Nephron (organoid): ENCODE results near the gene KCNN3.
A peak's percentile ranks its signal among the peaks of the same experiment; 100 is the strongest.

Source experiments
- H3K27ac Mint-ChIP-seq, 3 experiments: 2 replicates each; pipeline ENCODE4 v1.8.0; 2020; ENCODE audit warnings: mixed read lengths in 3 of 3, mild to moderate bottlenecking in 2 of 3, moderate library complexity in 1 of 3
- H3K27me3 Mint-ChIP-seq: 2 replicates; pipeline ENCODE4 v1.8.0; 2021; ENCODE audit warnings: low read depth, mild to moderate bottlenecking, moderate library complexity, mixed read lengths
- H3K36me3 Mint-ChIP-seq: 2 replicates; pipeline ENCODE4 v1.8.0; 2020; ENCODE audit warnings: low read depth, mixed read lengths
- H3K4me1 Mint-ChIP-seq: 2 replicates; pipeline ENCODE4 v1.8.0; 2020; ENCODE audit warnings: mixed read lengths
- H3K4me3 Mint-ChIP-seq, 3 experiments: 2 replicates each; pipeline ENCODE4 v1.8.0; 2020; ENCODE audit warnings: mild to moderate bottlenecking in 3 of 3, mixed read lengths in 3 of 3, moderate library complexity in 2 of 3
- H3K9me3 Mint-ChIP-seq: 2 replicates; pipeline ENCODE4 v1.8.0; 2020; ENCODE audit warnings: mixed read lengths
- TF ChIP-seq, protein P1 (sequence below), 3 experiments: fragments of 200-600 bp; sonication (generic); IDR thresholded peaks; one replicate each; pipeline ENCODE4 v1.5.0; 2021; ENCODE audit warnings: antibody characterized with exemption in 3 of 3; ENCODE audit not compliant: unreplicated experiment in 3 of 3

KCNN3 gene

DNA sequence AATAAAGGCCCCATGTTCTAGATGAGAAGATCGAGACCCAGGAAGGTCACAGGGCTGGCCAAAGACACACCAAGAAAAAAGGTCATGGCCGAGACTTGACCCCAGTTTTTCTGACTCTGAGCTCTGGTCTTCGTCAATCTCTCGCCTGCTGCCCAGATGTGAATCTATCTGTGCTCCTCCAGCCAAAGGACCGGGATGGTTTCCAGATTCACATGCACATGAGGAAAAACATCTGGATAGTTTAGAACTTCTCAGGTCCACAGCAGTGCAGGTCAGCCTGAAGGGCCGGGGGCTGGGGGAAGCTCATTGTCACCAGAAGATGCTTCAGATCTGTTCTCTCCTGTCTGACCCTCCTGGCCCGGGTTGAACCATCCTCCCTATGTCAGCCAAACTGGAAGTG is 49.0 kb downstream of the KCNN3 start:
- peaks cover 9% of the 10 kb centered on the region for H3K27me3 Mint-ChIP-seq
- peak overlapping the region in 2 of 3 experiments; percentile 66 to 70 for H3K27ac Mint-ChIP-seq
- H3K4me3 Mint-ChIP-seq, result no peak overlapping the region
- TF ChIP-seq, protein P1, sequence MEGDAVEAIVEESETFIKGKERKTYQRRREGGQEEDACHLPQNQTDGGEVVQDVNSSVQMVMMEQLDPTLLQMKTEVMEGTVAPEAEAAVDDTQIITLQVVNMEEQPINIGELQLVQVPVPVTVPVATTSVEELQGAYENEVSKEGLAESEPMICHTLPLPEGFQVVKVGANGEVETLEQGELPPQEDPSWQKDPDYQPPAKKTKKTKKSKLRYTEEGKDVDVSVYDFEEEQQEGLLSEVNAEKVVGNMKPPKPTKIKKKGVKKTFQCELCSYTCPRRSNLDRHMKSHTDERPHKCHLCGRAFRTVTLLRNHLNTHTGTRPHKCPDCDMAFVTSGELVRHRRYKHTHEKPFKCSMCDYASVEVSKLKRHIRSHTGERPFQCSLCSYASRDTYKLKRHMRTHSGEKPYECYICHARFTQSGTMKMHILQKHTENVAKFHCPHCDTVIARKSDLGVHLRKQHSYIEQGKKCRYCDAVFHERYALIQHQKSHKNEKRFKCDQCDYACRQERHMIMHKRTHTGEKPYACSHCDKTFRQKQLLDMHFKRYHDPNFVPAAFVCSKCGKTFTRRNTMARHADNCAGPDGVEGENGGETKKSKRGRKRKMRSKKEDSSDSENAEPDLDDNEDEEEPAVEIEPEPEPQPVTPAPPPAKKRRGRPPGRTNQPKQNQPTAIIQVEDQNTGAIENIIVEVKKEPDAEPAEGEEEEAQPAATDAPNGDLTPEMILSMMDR (IDR thresholded peaks at IDR 0.05; ENCODE audit: unreplicated experiment in 3 of 3), result no peak
- H3K9me3 Mint-ChIP-seq, result peaks cover 2% of the 10 kb centered on the region
- H3K4me1 Mint-ChIP-seq, result peaks cover 71% of the 10 kb centered on the region
- no peaks in the 10 kb centered on the region for H3K36me3 Mint-ChIP-seq

DNA sequence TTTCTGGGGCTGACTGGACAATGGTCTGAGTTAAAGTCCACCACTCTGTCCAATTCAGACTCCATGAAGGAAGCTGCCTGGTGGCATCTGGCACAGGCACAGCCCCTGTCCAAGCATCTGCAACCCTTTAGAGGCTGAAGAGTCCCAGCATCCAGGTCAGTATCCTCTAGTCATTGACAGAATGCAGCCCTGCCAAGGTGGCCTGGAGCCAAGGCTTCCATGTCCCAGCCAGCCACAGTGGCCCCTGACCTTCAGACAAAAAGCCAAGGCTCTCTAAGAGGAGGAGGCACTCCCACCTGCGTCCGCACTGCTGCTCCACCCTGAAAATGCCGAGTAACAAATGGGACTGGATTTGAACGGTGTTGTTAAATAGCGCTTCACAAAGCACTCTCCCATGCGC is 49.4 kb downstream of the KCNN3 start:
- H3K36me3 Mint-ChIP-seq, result no peaks in the 10 kb centered on the region
- no peak overlapping the region for H3K4me3 Mint-ChIP-seq
- peaks cover 73% of the 10 kb centered on the region for H3K4me1 Mint-ChIP-seq
- peaks cover 9% of the 10 kb centered on the region for H3K27me3 Mint-ChIP-seq
- TF ChIP-seq, protein P1 (IDR thresholded peaks at IDR 0.05; ENCODE audit: unreplicated experiment in 3 of 3), result no peak
- H3K27ac Mint-ChIP-seq, result peak overlapping the region in 2 of 3 experiments; percentile 66 to 70
- H3K9me3 Mint-ChIP-seq, result peaks cover 2% of the 10 kb centered on the region

DNA sequence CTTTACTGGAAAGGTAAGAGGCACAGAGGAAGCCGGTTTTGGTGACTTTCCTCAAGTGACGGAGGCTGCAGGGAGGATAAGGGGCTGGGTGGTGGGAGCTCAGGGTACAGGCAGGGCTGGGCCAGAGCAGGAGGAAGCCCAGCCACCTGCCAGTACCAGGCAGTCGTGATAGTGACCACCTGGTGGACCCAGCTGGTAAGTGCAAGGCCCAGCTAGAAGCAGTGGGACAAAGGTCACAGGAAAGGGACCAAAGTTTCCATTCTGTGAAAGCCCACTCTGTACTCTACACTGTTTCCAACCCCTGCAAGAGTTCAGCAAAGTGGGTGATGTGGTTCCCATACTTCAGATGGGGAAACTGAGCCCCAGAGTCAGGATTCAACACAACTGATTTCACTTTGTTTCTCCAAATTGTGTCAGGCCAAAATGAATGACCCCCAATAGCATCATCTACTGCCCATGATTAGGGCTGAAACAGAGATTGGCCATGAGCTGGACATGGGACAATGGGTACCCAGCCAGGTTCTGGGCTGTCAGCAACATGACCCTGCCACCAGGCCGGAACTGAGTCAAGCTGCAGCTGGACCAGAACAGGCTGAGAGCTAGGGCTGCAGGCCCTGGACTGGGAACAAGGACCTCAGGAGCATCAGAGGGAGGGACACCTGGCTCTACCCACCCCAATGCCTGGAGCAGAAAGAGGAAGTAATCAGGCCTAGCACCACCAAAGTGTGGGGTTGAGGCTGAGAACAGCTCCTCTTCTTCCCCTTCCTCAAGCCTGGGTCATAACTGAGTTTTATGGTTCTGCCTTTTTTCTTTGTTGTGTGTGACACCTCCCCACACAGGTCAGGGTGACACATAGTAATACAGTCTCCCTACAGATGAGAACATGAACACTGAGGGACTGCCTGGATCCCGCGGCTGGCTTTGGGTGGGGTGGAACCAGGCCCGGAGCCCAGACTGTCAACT is 50.2 kb downstream of the KCNN3 start:
- peaks cover 2% of the 10 kb centered on the region for H3K9me3 Mint-ChIP-seq
- H3K4me1 Mint-ChIP-seq, result peaks cover 70% of the 10 kb centered on the region
- H3K4me3 Mint-ChIP-seq, result peak overlapping the region in 1 of 3 experiments; percentile 32
- H3K27ac Mint-ChIP-seq, result peak overlapping the region in 1 of 3 experiments; percentile 11
- H3K27me3 Mint-ChIP-seq, result peaks cover 9% of the 10 kb centered on the region
- H3K36me3 Mint-ChIP-seq, result no peaks in the 10 kb centered on the region
- TF ChIP-seq, protein P1 (IDR thresholded peaks at IDR 0.05; ENCODE audit: unreplicated experiment in 3 of 3), result peak; percentile 34 to 49 (median 44)

DNA sequence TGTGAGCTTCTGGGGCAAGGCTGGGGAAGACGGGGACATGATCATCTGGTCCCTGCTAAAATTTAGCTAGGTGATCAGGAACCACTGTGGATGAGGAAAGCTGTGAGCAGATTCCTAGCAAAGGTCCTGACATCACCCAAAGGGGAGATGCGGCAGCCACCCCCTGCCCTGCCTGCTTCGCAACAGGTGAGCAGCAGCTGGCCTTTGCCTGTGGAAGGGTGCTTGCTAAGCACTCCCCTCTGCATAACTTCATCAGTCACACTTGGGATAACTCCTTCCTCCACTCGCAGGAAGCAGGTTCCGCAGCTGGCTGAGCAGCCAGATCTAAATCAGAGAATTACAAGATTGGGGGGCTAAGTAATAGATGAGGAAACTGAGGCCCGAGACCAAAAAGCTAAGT is 51.2 kb downstream of the KCNN3 start:
- Mint-ChIP-seq H3K4me1 (peaks cover 64% of the 10 kb centered on the region), H3K4me3 (peak overlapping the region in 1 of 3 experiments; percentile 32), H3K9me3 (peaks cover 2% of the 10 kb centered on the region), H3K27ac (peak overlapping the region in 1 of 3 experiments; percentile 11), H3K27me3 (peaks cover 9% of the 10 kb centered on the region), H3K36me3 (no peaks in the 10 kb centered on the region)
- TF ChIP-seq, protein P1 (IDR thresholded peaks at IDR 0.05; ENCODE audit: unreplicated experiment in 3 of 3), result no peak

DNA sequence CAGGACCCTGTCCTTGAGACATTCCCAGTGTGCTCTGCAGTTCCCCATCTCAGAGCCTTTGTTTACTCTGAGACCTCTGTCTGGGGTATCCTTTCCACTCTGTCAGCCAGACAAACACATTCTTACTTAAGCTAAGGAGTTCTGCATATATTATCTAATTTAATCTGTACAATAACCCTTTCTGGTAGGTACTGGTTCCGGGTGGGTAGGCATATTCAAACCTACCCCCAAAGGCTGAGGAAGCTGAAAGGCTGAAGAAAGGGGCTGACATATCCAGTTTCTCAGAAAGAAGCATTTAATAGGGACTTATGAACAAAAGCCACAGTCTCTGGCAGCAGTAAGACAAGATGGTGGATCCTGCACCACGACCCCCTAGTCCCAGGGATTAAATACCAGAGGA is 53.1 kb downstream of the KCNN3 start:
- Mint-ChIP-seq H3K9me3 (peaks cover 2% of the 10 kb centered on the region), H3K4me1 (peaks cover 61% of the 10 kb centered on the region), H3K27ac (no peak overlapping the region), H3K36me3 (no peaks in the 10 kb centered on the region), H3K27me3 (peaks cover 9% of the 10 kb centered on the region), H3K4me3 (no peak overlapping the region)
- TF ChIP-seq, protein P1 (IDR thresholded peaks at IDR 0.05; ENCODE audit: unreplicated experiment in 3 of 3), result no peak
